Cerebellar cortex (tissue), 1 donor: ENCODE measurements around the gene OTOG.

ENCODE experiments used
- DNase-seq: peaks from one replicate; pipeline ENCODE4 v3.0.0-alpha.2; 2015; ENCODE audit warnings: low spot score

The OTOG gene

GRCh38 chr11:17633279-17633986 is 86.4 kb downstream of the OTOG start:
- DNase-seq: no peak

GRCh38 chr11:17633987-17634775 is 87.1 kb downstream of the OTOG start:
- no peak for DNase-seq

GRCh38 chr11:17634776-17635550 is 87.9 kb downstream of the OTOG start:
- DNase-seq: no peak

GRCh38 chr11:17635551-17635938 is 88.5 kb downstream of the OTOG start:
- no peak for DNase-seq

- no peak for DNase-seq
Measured at GRCh38 chr11:17636721-17637120, 89.7 kb downstream of the OTOG start.

GRCh38 chr11:17637901-17638300 is 90.8 kb downstream of the OTOG start:
- no peak for DNase-seq

GRCh38 chr11:17638311-17638710 is 91.3 kb downstream of the OTOG start:
- no peak for DNase-seq

GRCh38 chr11:17639091-17639490 is 92.0 kb downstream of the OTOG start:
- DNase-seq: no peak

GRCh38 chr11:17639781-17640180 is 92.7 kb downstream of the OTOG start:
- DNase-seq: no peak

- DNase-seq: no peak
Measured at GRCh38 chr11:17640493-17641164, 93.6 kb downstream of the OTOG start.

GRCh38 chr11:17641792-17642350 is 94.8 kb downstream of the OTOG start:
- DNase-seq: no peak

- no peak for DNase-seq
Measured at GRCh38 chr11:17642370-17642769, 95.3 kb downstream of the OTOG start.

- DNase-seq: no peak
Measured at GRCh38 chr11:17642980-17643379, 95.9 kb downstream of the OTOG start.

- DNase-seq: no peak
Measured at GRCh38 chr11:17643506-17644405, 96.7 kb downstream of the OTOG start.

- no peak for DNase-seq
Measured at GRCh38 chr11:17645190-17645970, 98.3 kb downstream of the OTOG start.

GRCh38 chr11:17646451-17647145 is 99.5 kb downstream of the OTOG start:
- no peak for DNase-seq

GRCh38 chr11:17648528-17648927 is 101.5 kb downstream of the OTOG start:
- peak; percentile 0 for DNase-seq

- DNase-seq: no peak
Measured at GRCh38 chr11:17649261-17649660, 102.2 kb downstream of the OTOG start.

GRCh38 chr11:17649696-17650095 is 102.6 kb downstream of the OTOG start:
- DNase-seq: no peak
